OCI-LY7 (cell line): ENCODE measurements around the gene UTP20. TPM values are rescaled to one million over a fixed set of nuclear protein-coding genes. Genes with fewer than 3 reads are reported as not detected.

Source experiments
- BruUV-seq: library from RNA; stranded (reverse); fragments of 400-500 nt; replicated peaks from 2 replicates; lab custom pipeline; 2021; lab: Mats Ljungman, UMichigan
- CTCF ChIA-PET: fragments of 300-600 bp; sonication (Branson Sonifier 250); formaldehyde crosslinking; loops from one replicate; lab custom pipeline; 2022; ENCODE audit warnings: antibody characterized with exemption; ENCODE audit not compliant: unreplicated experiment; lab: Charles Lee
- POLR2A ChIA-PET: fragments of 300-600 bp; sonication (Branson Sonifier 250); formaldehyde crosslinking; loops from one replicate; lab custom pipeline; 2022; ENCODE audit warnings: antibody characterized with exemption; lab: Charles Lee
- DNase-seq: peaks from one replicate; pipeline ENCODE4 v3.0.0-alpha.2; 2015; ENCODE audit warnings: low spot score
- H2AFZ ChIP-seq: fragments of 200-600 bp; sonication (generic), shearing (Covaris generic); 2 replicates; pipeline ENCODE4 v1.6.1; 2014; ENCODE audit warnings: mild to moderate bottlenecking, antibody characterized with exemption, low read length, moderate library complexity
- H3K27ac ChIP-seq: fragments of 200-600 bp; sonication (generic); 2 replicates; pipeline ENCODE4 v1.5.1; 2014; ENCODE audit warnings: mixed run types, low read depth, mild to moderate bottlenecking, moderate library complexity, low read length, inconsistent platforms; ENCODE audit not compliant: poor library complexity, severe bottlenecking
- H3K36me3 ChIP-seq: fragments of 200-600 bp; sonication (generic); 2 replicates; pipeline ENCODE4 v1.6.1; 2014; ENCODE audit warnings: mild to moderate bottlenecking, antibody characterized with exemption, low read length, moderate library complexity, mixed read lengths; ENCODE audit not compliant: insufficient read depth
- H3K4me1 ChIP-seq: fragments of 200-600 bp; sonication (generic); 2 replicates; pipeline ENCODE4 v1.5.1; 2014; ENCODE audit warnings: mild to moderate bottlenecking, low read length; ENCODE audit not compliant: insufficient read depth, poor library complexity, severe bottlenecking
- H3K4me2 ChIP-seq: fragments of 200-600 bp; sonication (generic); 2 replicates; pipeline ENCODE4 v1.6.1; 2014; ENCODE audit warnings: mild to moderate bottlenecking, low read length
- H3K4me3 ChIP-seq: fragments of 200-600 bp; sonication (generic); 2 replicates; pipeline ENCODE4 v1.5.1; 2014; ENCODE audit warnings: mild to moderate bottlenecking, low read depth, low read length; ENCODE audit not compliant: poor library complexity, severe bottlenecking
- H3K79me2 ChIP-seq: fragments of 200-600 bp; sonication (generic); 2 replicates; pipeline ENCODE4 v1.6.1; 2016; ENCODE audit warnings: low read depth, mild to moderate bottlenecking, low read length, moderate library complexity, mixed read lengths; ENCODE audit not compliant: insufficient read depth
- H3K9me2 ChIP-seq: fragments of 200-600 bp; sonication (generic); 2 replicates; pipeline ENCODE4 v1.6.1; 2016; ENCODE audit warnings: mild to moderate bottlenecking, low read length, mixed read lengths; ENCODE audit not compliant: insufficient read depth
- H3K9me3 ChIP-seq: fragments of 200-600 bp; sonication (generic); 2 replicates; pipeline ENCODE4 v1.6.1; 2014; ENCODE audit warnings: mild to moderate bottlenecking, mixed run types, low read length, mixed read lengths
- H4K20me1 ChIP-seq: fragments of 200-600 bp; sonication (generic); 2 replicates; pipeline ENCODE4 v1.6.1; 2014; ENCODE audit warnings: mild to moderate bottlenecking, antibody characterized with exemption, low read length, moderate library complexity, mixed read lengths; ENCODE audit not compliant: insufficient read depth
- EZH2phosphoT487 ChIP-seq: fragments of 200-600 bp; sonication (generic); IDR thresholded peaks from 2 replicates; pipeline ENCODE4 v1.6.1; 2018; ENCODE audit warnings: low read depth, borderline replicate concordance, mild to moderate bottlenecking, mixed run types, antibody characterized with exemption, low read length, moderate library complexity, mixed read lengths
- intact Hi-C: fragments of 100-400 bp; cut with micrococcal nuclease; formaldehyde crosslinking; loops from one replicate; pipeline ENCODE4 v1.10.0; 2022; ENCODE audit not compliant: unreplicated experiment
- total RNA-seq, 2 experiments: library from RNA; depleted of rRNA in 1 of 2; stranded (reverse); fragments of >200 nt in 1 of 2; shearing (Covaris generic) in 1 of 2; gene quantifications; 2 replicates each; pipeline ENCODE4 v1.2.3, GENCODE V29; 2014 to 2022
- TF ChIP-seq, protein P1 (sequence below): fragments of 200-600 bp; sonication (generic); conservative IDR thresholded peaks from 2 replicates; pipeline ENCODE4 v1.5.1; 2014; ENCODE audit warnings: mild to moderate bottlenecking, antibody characterized with exemption, low read length, moderate library complexity, mixed read lengths

Gene UTP20
- total RNA-seq, 2 experiments from 2014 or later = 15.7 to 21.4 TPM

DNA sequence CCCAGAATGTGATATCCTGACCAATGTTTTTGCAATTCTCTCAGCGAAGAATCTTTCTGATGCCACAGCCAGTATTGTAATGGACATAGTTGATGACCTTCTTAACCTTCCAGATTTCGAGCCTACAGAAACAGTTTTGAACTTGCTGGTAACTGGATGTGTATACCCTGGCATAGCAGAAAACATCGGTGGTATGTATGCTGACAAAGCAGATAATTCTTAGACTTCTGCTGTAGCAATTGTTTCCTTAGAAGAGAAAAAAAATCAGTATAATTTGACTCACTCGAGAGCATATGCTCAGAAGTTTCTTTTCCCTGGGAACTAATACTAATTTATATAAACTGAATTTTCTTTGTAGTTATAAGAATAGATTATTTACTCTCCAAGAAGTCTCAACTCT, 58.2 kb downstream of the UTP20 start:
- intact Hi-C loops = no loop called here
- no TSS peak for BruUV-seq
- Histone ChIP-seq H3K36me3 (peaks cover 92% of the 10 kb centered on the region), H2AFZ (no peak overlapping the region), H3K9me2 (no peaks in the 10 kb centered on the region), H3K9me3 (no peaks in the 10 kb centered on the region), H4K20me1 (no peaks in the 10 kb centered on the region), H3K4me2 (no peak overlapping the region), H3K4me1 (peaks cover 2% of the 10 kb centered on the region), H3K4me3 (no peak overlapping the region), H3K79me2 (no peaks in the 10 kb centered on the region), H3K27ac (no peak overlapping the region)
- ChIA-PET POLR2A (interaction anchor here (2.0 kb wide), 1 partner anchor 14 kb away, joined by 4 read pairs; no protein-coding TSS in a partner anchor), CTCF (no interaction called here)
- no peak for TF ChIP-seq EZH2phosphoT487
- TF ChIP-seq, protein P1, sequence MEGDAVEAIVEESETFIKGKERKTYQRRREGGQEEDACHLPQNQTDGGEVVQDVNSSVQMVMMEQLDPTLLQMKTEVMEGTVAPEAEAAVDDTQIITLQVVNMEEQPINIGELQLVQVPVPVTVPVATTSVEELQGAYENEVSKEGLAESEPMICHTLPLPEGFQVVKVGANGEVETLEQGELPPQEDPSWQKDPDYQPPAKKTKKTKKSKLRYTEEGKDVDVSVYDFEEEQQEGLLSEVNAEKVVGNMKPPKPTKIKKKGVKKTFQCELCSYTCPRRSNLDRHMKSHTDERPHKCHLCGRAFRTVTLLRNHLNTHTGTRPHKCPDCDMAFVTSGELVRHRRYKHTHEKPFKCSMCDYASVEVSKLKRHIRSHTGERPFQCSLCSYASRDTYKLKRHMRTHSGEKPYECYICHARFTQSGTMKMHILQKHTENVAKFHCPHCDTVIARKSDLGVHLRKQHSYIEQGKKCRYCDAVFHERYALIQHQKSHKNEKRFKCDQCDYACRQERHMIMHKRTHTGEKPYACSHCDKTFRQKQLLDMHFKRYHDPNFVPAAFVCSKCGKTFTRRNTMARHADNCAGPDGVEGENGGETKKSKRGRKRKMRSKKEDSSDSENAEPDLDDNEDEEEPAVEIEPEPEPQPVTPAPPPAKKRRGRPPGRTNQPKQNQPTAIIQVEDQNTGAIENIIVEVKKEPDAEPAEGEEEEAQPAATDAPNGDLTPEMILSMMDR = no peak
- DNase-seq = no peak

DNA sequence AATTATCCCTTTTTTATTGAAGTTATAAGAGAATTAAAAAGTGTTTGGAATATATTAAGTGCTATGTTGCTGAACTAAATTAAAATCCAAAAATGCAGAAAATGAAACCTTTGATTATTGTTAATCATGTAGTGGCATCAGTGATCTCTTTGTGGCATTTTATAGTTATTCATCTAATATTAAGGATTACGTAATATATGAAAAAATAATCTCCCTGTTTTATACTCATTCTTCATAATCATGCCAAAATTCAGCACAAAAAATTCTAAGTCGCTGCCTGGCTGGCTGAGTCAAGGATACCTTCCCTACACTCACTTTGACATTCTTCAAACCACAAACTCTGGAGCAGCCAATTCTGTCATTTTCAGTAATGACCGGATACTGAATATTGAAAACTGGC, 64.0 kb downstream of the UTP20 start:
- no peaks in the 10 kb centered on the region for H3K9me2 ChIP-seq
- intact Hi-C loops = no loop called here
- H3K79me2 ChIP-seq = no peaks in the 10 kb centered on the region
- POLR2A ChIA-PET = no interaction called here
- peaks cover 30% of the 10 kb centered on the region for H3K4me1 ChIP-seq
- no peak overlapping the region for H2AFZ ChIP-seq
- peaks cover 91% of the 10 kb centered on the region for H3K36me3 ChIP-seq
- peaks cover 3% of the 10 kb centered on the region for H3K9me3 ChIP-seq
- no peaks in the 10 kb centered on the region for H4K20me1 ChIP-seq
- no peak overlapping the region for H3K4me3 ChIP-seq
- no TSS peak for BruUV-seq
- no peak overlapping the region for H3K27ac ChIP-seq
- H3K4me2 ChIP-seq = no peak overlapping the region
- CTCF ChIA-PET = no interaction called here
- no peak for TF ChIP-seq EZH2phosphoT487
- TF ChIP-seq, protein P1 = no peak
- no peak for DNase-seq

DNA sequence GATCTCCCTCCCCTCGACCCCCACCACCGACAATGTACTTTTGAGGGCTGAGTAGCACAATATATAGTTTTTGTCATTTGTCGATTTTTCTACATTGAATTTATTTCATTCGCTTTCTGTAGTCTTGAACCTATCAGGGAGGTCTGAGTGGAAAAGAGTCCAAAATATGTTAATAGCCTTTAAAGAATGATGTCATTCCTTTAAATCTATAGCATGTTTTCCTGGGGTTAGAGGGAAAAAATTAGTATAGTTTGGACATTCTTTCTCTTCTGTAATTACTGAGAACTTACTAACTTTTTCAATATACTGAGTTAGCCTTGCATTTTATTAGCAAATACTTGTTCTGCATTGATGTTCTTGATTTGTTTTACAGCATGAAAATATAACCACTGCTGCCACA, 71.8 kb downstream of the UTP20 start:
- Histone ChIP-seq H3K9me2 (no peaks in the 10 kb centered on the region), H3K4me1 (peaks cover 3% of the 10 kb centered on the region), H3K9me3 (peaks cover 11% of the 10 kb centered on the region), H4K20me1 (no peaks in the 10 kb centered on the region), H3K4me3 (no peak overlapping the region), H2AFZ (no peak overlapping the region), H3K79me2 (no peaks in the 10 kb centered on the region), H3K4me2 (no peak overlapping the region), H3K27ac (no peak overlapping the region), H3K36me3 (peaks cover 86% of the 10 kb centered on the region)
- intact Hi-C loops = no loop called here
- no peak for TF ChIP-seq EZH2phosphoT487
- TF ChIP-seq, protein P1 = no peak
- DNase-seq = no peak
- ChIA-PET POLR2A (no interaction called here), CTCF (no interaction called here)
- BruUV-seq = no TSS peak
